Measurements from ENCODE around the gene UBP1.
"Not testable (repeated sequence)": the region's sequence is repeated elsewhere in the genome, so short reads cannot be mapped to it uniquely, and the experiment has no call there.

The UBP1 gene

GRCh38 chr3:33433843-33434242 lies 6.4 kb downstream of the UBP1 start:
- no peak for TF ChIP-seq ZFX (IDR thresholded peaks at IDR 0.05; ENCODE audit: borderline replicate concordance)
- TF ChIP-seq CTCF (IDR thresholded peaks at IDR 0.05): no peak
- H3K27ac ChIP-seq: no peak overlapping the region

- TF ChIP-seq ZFX (IDR thresholded peaks at IDR 0.05; ENCODE audit: borderline replicate concordance): no peak
- TF ChIP-seq CTCF (IDR thresholded peaks at IDR 0.05): no peak
- no peak overlapping the region for H3K27ac ChIP-seq
These were observed 9.6 kb downstream of the UBP1 start for GRCh38 chr3:33430571-33430970.

- H3K27ac ChIP-seq: no peak overlapping the region
- TF ChIP-seq CTCF (IDR thresholded peaks at IDR 0.05) (no peak), ZFX (IDR thresholded peaks at IDR 0.05; ENCODE audit: borderline replicate concordance) (no peak)
These were observed 10.1 kb downstream of the UBP1 start for GRCh38 chr3:33430061-33430460.

- H3K27ac ChIP-seq: not testable (repeated sequence)
These were observed 10.9 kb downstream of the UBP1 start for GRCh38 chr3:33429306-33429705.

GRCh38 chr3:33428734-33429133 lies 11.5 kb downstream of the UBP1 start:
- TF ChIP-seq CTCF (IDR thresholded peaks at IDR 0.05) (no peak), ZFX (IDR thresholded peaks at IDR 0.05; ENCODE audit: borderline replicate concordance) (no peak)
- H3K27ac ChIP-seq: no peak overlapping the region

GRCh38 chr3:33426630-33427317 lies 13.4 kb downstream of the UBP1 start:
- no peak overlapping the region for H3K27ac ChIP-seq
- TF ChIP-seq CTCF (IDR thresholded peaks at IDR 0.05) (no peak), ZFX (IDR thresholded peaks at IDR 0.05; ENCODE audit: borderline replicate concordance) (no peak)

GRCh38 chr3:33426068-33426467 lies 14.1 kb downstream of the UBP1 start:
- no peak overlapping the region for H3K27ac ChIP-seq
- TF ChIP-seq ZFX (IDR thresholded peaks at IDR 0.05; ENCODE audit: borderline replicate concordance) (no peak), CTCF (IDR thresholded peaks at IDR 0.05) (no peak)

- TF ChIP-seq ZFX (IDR thresholded peaks at IDR 0.05; ENCODE audit: borderline replicate concordance): no peak
- TF ChIP-seq CTCF (IDR thresholded peaks at IDR 0.05): no peak
These were observed 14.8 kb downstream of the UBP1 start for GRCh38 chr3:33425453-33425852.

More at GRCh38 chr3:33425453-33425852, 14.8 kb downstream of the UBP1 start:
- H3K27ac ChIP-seq: no peak overlapping the region
